Brain microvascular endothelial cell (primary cell): ENCODE data around the gene FAM149B1.
"Not testable (repeated sequence)": the region's sequence is repeated elsewhere in the genome, so short reads cannot be mapped to it uniquely, and the experiment has no call there.

Experiments
- DNase-seq: peaks from one replicate; pipeline ENCODE4 v3.0.0-alpha.2; 2020
- H3K27ac ChIP-seq: fragments of 250-450 bp; sonication (Bioruptor Pico); 2 replicates; pipeline ENCODE4 v1.5.1; 2020; ENCODE audit warnings: mild to moderate bottlenecking, moderate library complexity
- H3K27me3 ChIP-seq: fragments of 250-450 bp; sonication (Bioruptor Pico); replicated peaks from 2 replicates; pipeline ENCODE4 v1.5.1; 2020; ENCODE audit warnings: mild to moderate bottlenecking
- H3K36me3 ChIP-seq: fragments of 250-450 bp; sonication (Bioruptor Pico); replicated peaks from 2 replicates; pipeline ENCODE4 v1.5.1; 2020; ENCODE audit warnings: mild to moderate bottlenecking
- H3K4me3 ChIP-seq: 2 replicates; pipeline ENCODE4 v1.5.1; 2011; ENCODE audit warnings: low read depth, mild to moderate bottlenecking, control low read depth, low read length, moderate library complexity
- in situ Hi-C: cut with HindIII; loops from 2 replicates; pipeline ENCODE4 v1.10.0; 2017; ENCODE audit warnings: low sequenced_read_pairs, low pct_ligation_motif_present
- TF ChIP-seq, protein P1 (sequence below): IDR thresholded peaks from 2 replicates; pipeline ENCODE4 v1.5.1; 2011; ENCODE audit warnings: low read depth, mild to moderate bottlenecking, moderate library complexity, low read length, control low read depth, inconsistent platforms; ENCODE audit errors: missing control alignments

Gene FAM149B1

DNA sequence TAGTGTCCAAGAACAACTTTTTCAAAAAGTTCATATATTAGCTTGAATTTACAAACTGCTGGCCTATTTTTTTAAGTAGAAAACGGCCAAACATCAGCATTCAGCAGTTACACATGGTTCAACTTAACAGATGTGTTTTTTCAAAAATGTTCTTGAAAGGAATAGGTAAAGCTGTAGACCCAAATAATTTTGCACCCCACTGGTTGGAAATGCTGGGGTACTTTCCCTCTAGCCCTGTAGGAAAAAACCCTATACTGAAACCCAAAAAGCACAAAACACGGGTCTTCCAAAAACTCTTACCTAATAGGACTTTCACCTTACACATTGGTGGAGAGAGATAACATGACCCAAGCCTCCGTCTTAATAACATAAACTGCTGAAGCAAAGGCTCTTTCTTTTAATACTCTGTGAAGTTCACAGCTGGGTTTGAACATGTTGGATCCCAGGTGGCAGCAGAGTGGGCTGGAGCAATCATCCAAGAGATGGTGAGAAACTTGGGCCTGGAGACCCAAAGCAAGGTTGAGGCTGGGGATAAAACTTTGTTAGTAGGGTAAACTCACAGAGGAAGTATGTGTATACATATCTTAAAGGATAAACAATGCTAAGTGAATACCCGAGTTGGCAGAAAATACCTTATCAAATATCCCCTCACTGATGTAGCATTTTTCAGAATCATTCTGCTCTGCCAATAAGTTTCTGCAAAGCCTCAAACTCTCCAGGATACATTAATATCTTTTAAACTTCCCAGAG, 79.8 kb downstream of the FAM149B1 start:
- H3K4me3 ChIP-seq, result peak overlapping the region; percentile 84
- H3K36me3 ChIP-seq, result peaks cover 11% of the 10 kb centered on the region
- H3K27ac ChIP-seq, result peak overlapping the region; percentile 73
- in situ Hi-C loops, result no loop called here
- DNase-seq, result no peak
- TF ChIP-seq, protein P1, sequence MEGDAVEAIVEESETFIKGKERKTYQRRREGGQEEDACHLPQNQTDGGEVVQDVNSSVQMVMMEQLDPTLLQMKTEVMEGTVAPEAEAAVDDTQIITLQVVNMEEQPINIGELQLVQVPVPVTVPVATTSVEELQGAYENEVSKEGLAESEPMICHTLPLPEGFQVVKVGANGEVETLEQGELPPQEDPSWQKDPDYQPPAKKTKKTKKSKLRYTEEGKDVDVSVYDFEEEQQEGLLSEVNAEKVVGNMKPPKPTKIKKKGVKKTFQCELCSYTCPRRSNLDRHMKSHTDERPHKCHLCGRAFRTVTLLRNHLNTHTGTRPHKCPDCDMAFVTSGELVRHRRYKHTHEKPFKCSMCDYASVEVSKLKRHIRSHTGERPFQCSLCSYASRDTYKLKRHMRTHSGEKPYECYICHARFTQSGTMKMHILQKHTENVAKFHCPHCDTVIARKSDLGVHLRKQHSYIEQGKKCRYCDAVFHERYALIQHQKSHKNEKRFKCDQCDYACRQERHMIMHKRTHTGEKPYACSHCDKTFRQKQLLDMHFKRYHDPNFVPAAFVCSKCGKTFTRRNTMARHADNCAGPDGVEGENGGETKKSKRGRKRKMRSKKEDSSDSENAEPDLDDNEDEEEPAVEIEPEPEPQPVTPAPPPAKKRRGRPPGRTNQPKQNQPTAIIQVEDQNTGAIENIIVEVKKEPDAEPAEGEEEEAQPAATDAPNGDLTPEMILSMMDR, result no peak
- H3K27me3 ChIP-seq, result no peaks in the 10 kb centered on the region

DNA sequence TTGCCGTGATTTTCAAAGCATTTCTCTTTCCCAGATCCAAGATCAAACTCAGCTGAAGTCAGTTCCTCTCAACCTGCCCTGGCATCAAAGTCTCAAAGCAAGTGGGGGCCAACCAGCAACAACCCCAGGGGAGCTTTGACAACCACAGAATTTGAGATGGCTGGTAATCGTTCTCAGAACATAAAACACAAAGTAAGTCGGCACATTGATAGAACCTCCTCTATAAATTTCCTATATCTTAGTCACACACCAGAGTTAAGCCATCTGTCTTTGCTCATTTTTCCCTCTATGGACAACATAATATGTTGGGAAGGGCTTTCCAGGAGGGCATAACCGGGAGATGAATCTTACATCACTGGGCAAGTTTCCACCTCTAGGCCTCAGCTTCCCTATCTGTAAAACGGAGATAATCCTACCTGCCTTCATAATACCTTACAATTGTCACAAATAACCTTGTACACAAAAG, 80.4 kb downstream of the FAM149B1 start:
- no peak for DNase-seq
- Histone ChIP-seq H3K27ac (no peak overlapping the region), H3K4me3 (no peak overlapping the region), H3K36me3 (peaks cover 8% of the 10 kb centered on the region), H3K27me3 (no peaks in the 10 kb centered on the region)
- TF ChIP-seq, protein P1, result no peak
- in situ Hi-C loops, result no loop called here

DNA sequence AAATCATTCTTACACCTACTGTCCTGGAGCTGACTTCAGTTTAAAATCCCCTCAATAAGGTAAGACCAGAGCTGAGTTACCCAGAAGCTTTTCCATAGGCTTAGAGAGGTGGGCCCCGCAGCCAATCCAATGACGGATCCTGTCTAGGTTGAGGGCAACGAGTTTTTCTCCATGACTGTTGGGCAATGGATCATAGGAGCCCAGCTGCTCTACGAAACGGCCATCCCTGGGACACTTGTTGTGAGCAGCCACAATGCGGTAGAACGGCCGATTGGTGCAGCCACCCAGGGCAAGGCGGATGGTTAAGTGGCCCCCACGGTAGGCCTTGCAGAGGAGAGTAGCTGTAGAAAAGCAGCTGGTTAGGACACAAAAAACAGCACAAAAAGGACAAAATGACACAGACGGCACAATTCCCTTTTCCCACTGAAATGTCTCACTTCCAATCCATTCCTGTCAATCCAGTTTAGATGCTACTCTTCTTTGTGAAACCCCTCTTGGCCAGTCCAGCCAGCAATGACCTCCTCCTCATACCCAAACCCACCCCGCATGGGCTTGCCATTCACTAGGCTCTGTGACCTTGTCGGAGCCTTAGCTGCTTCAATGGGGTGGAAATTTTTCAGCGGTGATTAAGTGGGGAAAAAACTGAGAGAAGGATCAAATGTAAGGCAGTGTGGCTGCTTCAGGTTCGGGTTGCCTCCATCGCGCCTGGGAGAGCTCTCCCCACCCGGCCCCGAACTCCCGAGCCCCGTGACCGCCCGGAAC, 83.9 kb downstream of the FAM149B1 start:
- peak overlapping the region; percentile 98 for H3K4me3 ChIP-seq
- H3K27ac ChIP-seq, result peak overlapping the region; percentile 95
- TF ChIP-seq, protein P1, result no peak
- no peaks in the 10 kb centered on the region for H3K36me3 ChIP-seq
- no peaks in the 10 kb centered on the region for H3K27me3 ChIP-seq
- no peak for DNase-seq
- in situ Hi-C loops, result no loop called here

DNA sequence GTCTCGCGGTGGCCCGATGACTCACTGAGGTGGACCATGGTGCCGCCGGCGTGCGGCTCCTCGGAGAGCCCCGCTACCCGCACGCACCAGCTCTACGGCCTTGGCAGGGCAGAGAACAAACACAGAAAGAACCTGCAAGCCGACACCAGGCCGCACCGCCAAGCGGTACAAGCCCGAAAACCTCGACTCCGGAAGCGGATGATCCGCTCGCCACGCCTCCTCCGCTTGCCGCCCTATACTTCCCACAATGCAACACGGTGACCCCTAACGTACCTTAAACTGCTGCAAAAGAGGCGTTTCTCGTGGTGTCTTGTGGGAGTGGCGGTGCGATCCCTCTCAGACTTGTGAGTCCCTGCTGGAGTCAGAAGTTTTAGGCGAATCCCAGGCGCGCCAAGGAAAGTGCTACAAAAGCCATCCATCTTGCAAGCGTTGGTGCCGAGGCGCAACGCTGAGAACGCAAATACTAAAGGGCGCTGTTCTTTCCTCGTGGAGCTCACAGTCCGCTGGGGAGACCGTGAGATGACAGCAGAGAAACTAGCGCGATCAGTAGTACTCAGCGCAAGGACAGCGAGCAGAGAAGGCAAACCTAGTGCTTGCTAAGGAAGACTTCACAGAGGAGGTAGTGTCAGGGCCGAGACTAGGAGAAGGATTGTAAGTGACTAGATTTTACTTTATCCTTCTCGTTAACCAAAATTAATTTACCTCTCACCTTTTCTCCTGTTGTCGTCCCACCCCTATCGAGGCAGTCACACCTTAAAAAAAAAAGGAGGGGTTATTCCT, 84.7 kb downstream of the FAM149B1 start, which contains the start of gene MRPS16:
TSS of gene MRPS16 (minus strand) at position 200 of the 780 bp plus-strand sequence. CDS start at position 38, 162 bp downstream.
- DNase-seq, result peak; percentile 97
- Histone ChIP-seq H3K36me3 (no peaks in the 10 kb centered on the region), H3K27ac (peak within 1 kb of the TSS; percentile 95), H3K4me3 (peak within 1 kb of the TSS; percentile 98), H3K27me3 (no peaks in the 10 kb centered on the region)
- in situ Hi-C loops, result no loop called here
- TF ChIP-seq, protein P1, result no peak

DNA sequence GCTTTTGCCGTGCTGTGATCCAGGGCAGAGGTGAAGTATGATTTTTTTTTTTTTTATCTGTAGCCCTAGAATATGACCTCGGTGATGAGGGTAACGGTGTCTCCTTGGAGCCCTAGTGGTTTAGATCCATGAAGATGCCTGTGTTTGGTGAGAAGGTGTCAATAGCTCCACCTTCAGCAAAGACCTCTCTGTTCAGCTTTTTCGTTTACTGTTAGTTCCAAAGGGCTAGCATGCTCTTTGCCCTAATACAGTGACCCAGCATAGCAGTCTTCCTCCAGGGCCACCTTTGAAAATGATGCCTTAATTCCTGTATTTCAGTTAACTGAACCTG, 85.3 kb downstream of the FAM149B1 start:
- no peaks in the 10 kb centered on the region for H3K27me3 ChIP-seq
- DNase-seq, result no peak
- in situ Hi-C loops, result no loop called here

DNA sequence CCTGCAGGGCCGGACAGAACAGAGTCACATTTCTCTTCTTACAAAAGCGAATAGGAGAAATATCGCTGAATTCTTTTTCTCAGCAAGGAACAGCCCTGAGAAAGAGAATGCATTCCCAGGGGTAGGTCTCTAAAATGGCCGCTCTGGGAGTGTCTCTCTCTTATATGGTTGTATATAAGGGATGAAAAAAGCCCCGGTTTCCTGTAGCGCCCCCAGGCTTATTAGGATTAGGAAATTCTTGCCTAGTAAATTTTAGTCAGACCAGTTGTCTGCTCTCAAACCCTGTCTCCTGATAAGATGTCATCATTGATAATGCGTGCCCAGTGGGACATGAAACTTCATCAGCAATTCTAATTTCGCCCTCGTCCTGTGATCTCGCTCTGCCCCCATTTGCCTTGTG, 90.7 kb downstream of the FAM149B1 start:
- in situ Hi-C loops, H3K36me3 ChIP-seq, DNase-seq, H3K27me3 ChIP-seq, H3K27ac ChIP-seq, H3K4me3 ChIP-seq: not testable (repeated sequence)

More for the DNA sequence above, 85.3 kb downstream of the FAM149B1 start:
- TF ChIP-seq, protein P1, result no peak
- Histone ChIP-seq H3K27ac (peak overlapping the region; percentile 95), H3K36me3 (no peaks in the 10 kb centered on the region), H3K4me3 (peak overlapping the region; percentile 98)
